Fibroblast of villous mesenchyme (primary cell): ENCODE measurements around the gene NMT1. TPM values are rescaled to one million over a fixed set of nuclear protein-coding genes. Genes with fewer than 3 reads are reported as not detected.
A peak's percentile ranks its signal among the peaks of the same experiment; 100 is the strongest.
"Not testable (repeated sequence)": the region's sequence is repeated elsewhere in the genome, so short reads cannot be mapped to it uniquely, and the experiment has no call there.

Source experiments
- DNase-seq: peaks from one replicate; pipeline ENCODE4 v3.0.0-alpha.2; 2010; ENCODE audit warnings: low read depth
- H3K4me3 ChIP-seq: 2 replicates; pipeline ENCODE4 v1.5.1; 2011; ENCODE audit warnings: low read depth, mild to moderate bottlenecking, low read length
- total RNA-seq: library from RNA; depleted of rRNA; stranded (reverse); fragments of >200 nt; gene quantifications from 2 replicates; pipeline ENCODE4 v1.2.3, GENCODE V29; 2012
- TF ChIP-seq, protein P1 (sequence below): IDR thresholded peaks from 2 replicates; pipeline ENCODE4 v1.5.1; 2012; ENCODE audit warnings: low read depth, mild to moderate bottlenecking, low read length; ENCODE audit not compliant: insufficient read depth

The NMT1 gene
- total RNA-seq, 1 donor: 78.2 TPM

DNA sequence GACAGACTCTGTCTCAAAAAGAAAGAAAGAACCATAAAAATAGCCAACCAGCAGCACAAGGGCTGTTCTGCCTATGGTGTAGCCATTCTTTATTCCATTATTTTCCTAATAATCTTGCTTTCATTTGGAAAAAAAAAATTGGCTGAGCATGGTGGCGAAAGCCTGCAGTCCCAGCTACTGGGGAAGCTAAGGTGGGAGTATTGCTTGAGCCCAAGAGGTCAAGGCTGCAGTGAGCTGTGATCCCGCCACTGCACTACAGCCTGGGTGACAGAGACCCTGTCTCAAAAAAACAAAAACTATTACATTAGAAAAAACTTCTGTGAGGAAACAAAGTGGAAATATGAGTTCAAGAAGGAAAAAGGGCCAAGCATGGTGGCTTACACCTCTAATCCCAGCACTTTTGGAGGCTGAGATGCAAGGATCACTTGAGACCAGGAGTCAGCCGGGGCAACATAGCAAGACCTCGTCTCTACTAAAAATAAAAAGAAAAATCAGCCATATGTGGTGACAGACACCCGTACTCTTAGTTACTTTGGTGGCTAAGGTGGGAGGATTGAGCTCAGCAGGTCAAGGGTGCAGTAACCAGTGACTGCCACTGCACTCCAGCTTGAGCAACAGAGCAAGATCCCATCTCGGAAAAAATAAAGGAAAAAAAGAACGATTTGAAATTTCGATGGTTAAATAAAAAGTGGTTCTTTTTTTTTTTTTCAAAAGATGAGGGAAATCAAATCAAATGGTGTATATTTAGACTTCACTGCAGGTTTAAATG is 12.1 kb upstream of the NMT1 start:
- DNase-seq: no peak
- H3K4me3 ChIP-seq: no peak overlapping the region
- TF ChIP-seq, protein P1, sequence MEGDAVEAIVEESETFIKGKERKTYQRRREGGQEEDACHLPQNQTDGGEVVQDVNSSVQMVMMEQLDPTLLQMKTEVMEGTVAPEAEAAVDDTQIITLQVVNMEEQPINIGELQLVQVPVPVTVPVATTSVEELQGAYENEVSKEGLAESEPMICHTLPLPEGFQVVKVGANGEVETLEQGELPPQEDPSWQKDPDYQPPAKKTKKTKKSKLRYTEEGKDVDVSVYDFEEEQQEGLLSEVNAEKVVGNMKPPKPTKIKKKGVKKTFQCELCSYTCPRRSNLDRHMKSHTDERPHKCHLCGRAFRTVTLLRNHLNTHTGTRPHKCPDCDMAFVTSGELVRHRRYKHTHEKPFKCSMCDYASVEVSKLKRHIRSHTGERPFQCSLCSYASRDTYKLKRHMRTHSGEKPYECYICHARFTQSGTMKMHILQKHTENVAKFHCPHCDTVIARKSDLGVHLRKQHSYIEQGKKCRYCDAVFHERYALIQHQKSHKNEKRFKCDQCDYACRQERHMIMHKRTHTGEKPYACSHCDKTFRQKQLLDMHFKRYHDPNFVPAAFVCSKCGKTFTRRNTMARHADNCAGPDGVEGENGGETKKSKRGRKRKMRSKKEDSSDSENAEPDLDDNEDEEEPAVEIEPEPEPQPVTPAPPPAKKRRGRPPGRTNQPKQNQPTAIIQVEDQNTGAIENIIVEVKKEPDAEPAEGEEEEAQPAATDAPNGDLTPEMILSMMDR: peak; percentile 40

DNA sequence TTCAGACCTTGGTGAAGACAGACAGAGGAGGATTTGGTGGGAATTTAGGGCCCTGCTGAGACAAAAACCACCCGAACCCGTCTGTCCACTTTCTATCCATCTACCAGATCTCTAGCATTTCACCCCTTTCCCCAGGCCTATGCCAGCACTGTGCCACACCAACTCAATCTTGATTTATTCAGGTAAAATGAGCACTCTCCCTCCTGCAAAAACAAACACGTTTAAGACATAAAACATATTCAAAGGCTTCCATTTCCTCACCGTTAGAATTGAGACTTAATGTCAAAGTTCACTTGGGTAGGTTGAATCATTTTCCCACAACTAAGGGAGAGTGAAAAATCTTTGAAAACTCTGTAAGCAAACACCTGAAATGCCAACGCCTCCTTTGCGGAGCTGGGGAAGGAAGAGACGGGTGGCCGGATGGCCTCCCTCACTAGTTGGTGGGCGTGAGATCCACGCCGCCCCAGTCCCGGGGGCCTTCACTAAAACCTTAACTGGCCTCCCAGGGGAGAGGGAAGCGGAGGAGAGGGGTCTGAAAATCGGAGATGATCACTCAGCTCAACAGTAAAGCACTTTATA is 10.5 kb upstream of the NMT1 start:
- peak overlapping the region; percentile 77 for H3K4me3 ChIP-seq
- TF ChIP-seq, protein P1: no peak
- peak; percentile 31 for DNase-seq

DNA sequence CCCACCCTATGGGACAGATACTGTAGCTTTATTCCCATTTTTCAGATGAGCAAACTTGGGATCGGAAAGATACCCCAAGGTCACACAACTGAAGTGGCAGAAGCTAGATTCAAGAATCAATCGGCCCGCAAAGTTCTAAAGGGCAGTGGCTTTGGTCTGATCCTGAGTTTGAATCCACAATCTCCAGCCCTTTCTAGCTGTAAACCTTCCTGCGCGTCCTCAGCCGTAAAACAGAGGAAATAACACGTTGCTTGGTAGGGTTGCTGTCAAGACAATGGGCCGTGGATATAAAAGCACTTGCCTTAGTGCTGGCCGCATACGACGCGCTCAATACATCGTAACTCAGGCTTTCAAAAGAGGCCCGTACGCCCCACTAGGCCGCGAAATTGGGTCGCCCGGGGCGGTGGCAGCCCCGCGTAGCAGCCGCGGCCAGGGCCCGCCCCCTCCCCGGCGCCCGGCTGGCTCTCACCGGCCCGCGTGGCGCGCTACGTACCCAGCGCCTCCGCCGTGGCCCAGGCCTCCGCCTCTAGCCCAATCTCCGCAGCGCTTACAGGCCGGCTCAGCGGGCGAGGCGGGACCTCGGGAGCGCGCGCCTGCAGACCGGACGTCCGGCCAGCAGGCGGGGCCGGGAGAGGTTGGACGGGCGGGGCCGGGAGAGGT is 9.9 kb upstream of the NMT1 start, which contains the start of gene DCAKD:
Gene DCAKD, minus strand, starts transcription at position 573 of the 660 bp plus-strand sequence. CDS start 16,747 bp downstream, outside the sequence.
- H3K4me3 ChIP-seq: peak within 1 kb of the TSS; percentile 77
- TF ChIP-seq, protein P1: no peak
- DNase-seq: peak; percentile 97

DNA sequence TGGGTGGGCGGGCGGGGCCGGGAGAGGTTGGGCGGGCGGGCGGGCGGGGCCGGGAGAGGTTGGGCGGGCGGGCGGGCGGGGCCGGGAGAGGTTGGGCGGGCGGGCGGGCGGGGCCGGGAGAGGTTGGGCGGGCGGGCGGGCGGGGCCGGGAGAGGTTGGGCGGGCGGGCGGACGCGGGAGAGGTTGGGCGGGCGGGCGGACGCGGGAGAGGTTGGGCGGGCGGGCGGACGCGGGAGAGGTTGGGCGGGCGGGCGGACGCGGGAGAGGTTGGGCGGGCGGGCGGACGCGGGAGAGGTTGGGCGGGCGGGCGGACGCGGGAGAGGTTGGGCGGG is 9.4 kb upstream of the NMT1 start:
- peak overlapping the region; percentile 70 for H3K4me3 ChIP-seq
- not testable (repeated sequence) for DNase-seq

DNA sequence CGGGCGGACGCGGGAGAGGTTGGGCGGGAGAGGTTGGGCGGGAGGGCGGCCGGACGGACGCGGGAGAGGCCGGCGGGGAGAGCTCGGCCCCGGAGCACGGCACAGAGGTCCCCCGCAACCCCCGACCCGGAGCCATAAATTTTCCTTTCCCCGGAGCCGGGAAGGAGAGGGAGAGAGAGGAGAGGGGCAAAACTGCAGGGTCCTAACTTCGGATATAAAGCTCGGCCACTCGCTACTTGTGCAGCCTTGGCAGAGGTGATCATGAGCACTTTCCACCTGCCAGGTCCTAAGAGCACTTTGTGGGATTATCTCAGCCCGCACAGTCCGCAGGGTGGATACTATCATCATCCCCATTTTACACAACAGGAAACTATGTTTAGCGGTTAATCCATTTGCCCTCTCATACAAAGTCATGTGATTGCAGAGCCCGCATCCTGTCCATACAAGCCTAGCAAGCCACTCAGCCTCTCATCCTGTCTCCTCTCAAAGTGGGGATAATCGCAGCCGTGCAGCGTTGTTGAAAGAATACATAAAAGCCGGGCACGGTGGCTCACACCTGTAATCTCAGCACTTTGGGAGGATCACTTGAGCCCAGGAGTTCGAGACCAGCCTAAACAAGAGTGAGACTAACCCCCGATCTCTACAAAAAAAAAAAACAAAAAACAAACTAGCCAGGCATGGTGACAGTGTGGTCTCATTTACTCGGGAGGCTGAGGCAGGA is 8.9 kb upstream of the NMT1 start:
- TF ChIP-seq, protein P1: no peak
- DNase-seq: peak; percentile 33
- peak overlapping the region; percentile 70 for H3K4me3 ChIP-seq

DNA sequence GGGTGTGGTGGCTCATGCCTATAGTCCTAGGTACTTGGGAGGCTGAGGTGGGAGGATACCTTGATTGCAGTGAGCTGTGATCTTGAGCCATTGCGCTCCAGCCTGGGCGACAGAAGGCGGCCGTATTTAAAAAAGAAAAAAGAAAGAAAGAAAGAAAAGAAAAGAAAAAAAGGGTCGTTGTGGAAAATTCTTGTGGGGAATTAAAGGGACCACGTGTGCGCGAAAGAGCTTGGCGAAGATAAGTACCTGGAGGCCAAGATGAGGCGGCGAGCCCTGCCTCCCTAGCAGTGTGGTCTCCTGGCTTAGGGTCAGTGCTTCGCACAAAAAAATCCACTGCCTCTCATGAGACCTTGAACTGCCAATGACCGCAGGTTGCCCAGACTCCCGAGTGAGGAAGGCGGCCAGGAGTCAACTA is 728 bp upstream of the NMT1 start:
- TF ChIP-seq, protein P1: no peak
- H3K4me3 ChIP-seq: peak overlapping the region; percentile 95
- DNase-seq: no peak
